Measurements from ENCODE around the gene ZNF791.

DNA sequence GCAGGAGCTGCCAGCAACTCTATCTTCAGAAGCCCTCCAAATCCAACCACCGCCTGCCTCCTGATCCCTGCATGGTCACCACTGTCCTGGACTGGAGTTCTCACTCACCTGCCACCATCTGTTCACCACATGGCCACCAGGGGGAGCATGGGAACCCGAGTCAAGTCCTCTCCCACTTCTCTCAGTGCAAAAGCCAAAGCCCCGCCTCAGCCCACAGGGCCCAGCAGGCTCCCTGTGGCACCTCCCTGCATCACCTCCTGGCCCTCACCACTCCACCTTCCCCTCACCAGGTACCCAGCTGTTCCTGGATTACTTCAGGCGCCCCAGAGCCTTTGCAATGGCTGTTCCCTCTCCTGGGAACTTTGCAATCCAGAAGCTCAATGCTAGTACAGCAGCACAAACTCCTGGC lies 65.7 kb downstream of the ZNF791 start:
- TF ChIP-seq, protein P1, sequence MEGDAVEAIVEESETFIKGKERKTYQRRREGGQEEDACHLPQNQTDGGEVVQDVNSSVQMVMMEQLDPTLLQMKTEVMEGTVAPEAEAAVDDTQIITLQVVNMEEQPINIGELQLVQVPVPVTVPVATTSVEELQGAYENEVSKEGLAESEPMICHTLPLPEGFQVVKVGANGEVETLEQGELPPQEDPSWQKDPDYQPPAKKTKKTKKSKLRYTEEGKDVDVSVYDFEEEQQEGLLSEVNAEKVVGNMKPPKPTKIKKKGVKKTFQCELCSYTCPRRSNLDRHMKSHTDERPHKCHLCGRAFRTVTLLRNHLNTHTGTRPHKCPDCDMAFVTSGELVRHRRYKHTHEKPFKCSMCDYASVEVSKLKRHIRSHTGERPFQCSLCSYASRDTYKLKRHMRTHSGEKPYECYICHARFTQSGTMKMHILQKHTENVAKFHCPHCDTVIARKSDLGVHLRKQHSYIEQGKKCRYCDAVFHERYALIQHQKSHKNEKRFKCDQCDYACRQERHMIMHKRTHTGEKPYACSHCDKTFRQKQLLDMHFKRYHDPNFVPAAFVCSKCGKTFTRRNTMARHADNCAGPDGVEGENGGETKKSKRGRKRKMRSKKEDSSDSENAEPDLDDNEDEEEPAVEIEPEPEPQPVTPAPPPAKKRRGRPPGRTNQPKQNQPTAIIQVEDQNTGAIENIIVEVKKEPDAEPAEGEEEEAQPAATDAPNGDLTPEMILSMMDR (conservative IDR thresholded peaks at IDR 0.05) = peak; percentile 96
- TF ChIP-seq EZH2 (IDR thresholded peaks at IDR 0.05; ENCODE audit: low read depth) = no peak

All from PC-9 (cell line).